Measurements from ENCODE around the gene CFAP410.

Gene CFAP410

DNA sequence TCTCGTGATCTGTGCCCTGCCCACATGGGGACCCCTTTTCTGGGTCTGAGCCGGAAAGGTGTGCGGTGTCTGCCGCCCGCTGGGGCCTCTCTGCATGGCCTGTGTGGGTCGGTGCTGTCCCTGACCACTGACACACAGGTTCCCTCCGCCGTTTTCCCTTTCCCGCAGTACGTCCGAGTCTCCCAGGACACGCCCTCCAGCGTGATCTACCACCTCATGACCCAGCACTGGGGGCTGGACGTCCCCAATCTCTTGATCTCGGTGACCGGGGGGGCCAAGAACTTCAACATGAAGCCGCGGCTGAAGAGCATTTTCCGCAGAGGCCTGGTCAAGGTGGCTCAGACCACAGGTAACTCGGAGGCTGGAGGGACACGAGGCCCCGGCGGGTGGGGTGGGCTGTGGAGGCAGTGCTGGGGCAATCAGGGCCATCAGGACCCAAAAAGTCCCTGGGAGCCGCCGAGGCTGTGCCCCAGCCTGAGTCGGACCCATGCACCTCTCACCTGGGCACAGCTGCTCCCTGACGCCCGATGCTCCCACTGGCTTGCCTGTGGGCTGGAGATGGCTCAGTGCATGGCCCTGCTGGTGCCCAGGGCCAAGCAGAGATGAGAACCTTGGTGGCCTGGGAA, 27.5 kb upstream of the CFAP410 start:
- Histone ChIP-seq H3K79me2 (ENCODE audit: control insufficient read depth, insufficient read depth, low read length) (no peaks in the 10 kb centered on the region), H3K27ac (ENCODE audit: low read depth, low read length) (no peak overlapping the region), H2BK15ac (replicated peaks; ENCODE audit: low read depth) (no peak overlapping the region), H3K4ac (ENCODE audit: low read depth, low read length) (no peak overlapping the region), H3K18ac (ENCODE audit: low read length) (no peak overlapping the region), H3K23ac (ENCODE audit: low read length) (no peak overlapping the region), H2AK5ac (ENCODE audit: low read length) (no peak overlapping the region), H3K4me1 (ENCODE audit: control insufficient read depth, low read depth, low read length) (no peaks in the 10 kb centered on the region), H3K4me2 (ENCODE audit: low read length) (no peak overlapping the region), H4K5ac (ENCODE audit: low read length) (no peak overlapping the region), H3K79me1 (ENCODE audit: low read length) (no peaks in the 10 kb centered on the region), H2BK5ac (ENCODE audit: low read length) (no peak overlapping the region), H3K9ac (ENCODE audit: low read length) (no peak overlapping the region), H2BK120ac (ENCODE audit: low read depth, low read length) (no peak overlapping the region), H3K4me3 (ENCODE audit: low read length) (no peak overlapping the region), H4K8ac (ENCODE audit: low read depth, low read length) (no peak overlapping the region), H3K27me3 (ENCODE audit: insufficient read depth, low read length, poor library complexity) (no peaks in the 10 kb centered on the region), H3K36me3 (ENCODE audit: control insufficient read depth, insufficient read depth, low read length) (no peaks in the 10 kb centered on the region), H3K56ac (ENCODE audit: low read length) (no peak overlapping the region)
- no peak for DNase-seq
- no CpG with 5 or more reads among the region's 28 CpGs for WGBS (ENCODE audit: extremely low coverage, insufficient coverage, low lambda C conversion rate)

DNA sequence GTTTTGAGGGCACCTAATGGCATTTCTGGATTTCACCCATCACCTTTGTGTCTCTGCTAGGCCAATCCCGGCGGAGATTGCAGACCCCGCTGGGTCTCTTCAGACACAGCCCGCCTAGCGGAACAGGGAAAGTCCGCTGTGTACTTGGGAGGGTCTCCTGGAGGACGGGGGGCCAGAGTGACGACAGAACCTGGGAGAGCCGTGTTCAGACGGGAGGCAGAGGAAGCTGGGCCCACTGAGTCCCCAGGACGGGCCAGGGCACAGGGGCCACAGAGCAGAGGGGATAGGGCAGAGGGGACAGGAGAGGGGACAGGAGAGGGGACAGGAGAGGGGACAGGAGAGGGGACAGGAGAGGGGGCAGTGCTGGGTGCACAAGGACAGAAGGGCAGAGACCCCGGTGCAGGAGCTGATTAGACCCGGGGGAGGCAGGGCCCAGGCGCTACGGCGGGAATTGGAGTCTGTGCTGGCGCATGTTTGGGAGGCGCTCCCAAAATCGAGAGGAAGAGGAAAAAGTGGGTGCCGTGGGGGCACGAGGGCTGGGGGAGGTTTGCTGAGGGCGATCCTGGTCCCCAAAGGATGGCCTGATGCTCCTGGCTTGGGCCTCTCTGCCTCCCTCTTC, 26.9 kb upstream of the CFAP410 start:
- Histone ChIP-seq H3K36me3 (ENCODE audit: control insufficient read depth, insufficient read depth, low read length) (no peaks in the 10 kb centered on the region), H3K27ac (ENCODE audit: low read depth, low read length) (no peak overlapping the region), H4K5ac (ENCODE audit: low read length) (no peak overlapping the region), H3K18ac (ENCODE audit: low read length) (no peak overlapping the region), H2AK5ac (ENCODE audit: low read length) (no peak overlapping the region), H3K4me3 (ENCODE audit: low read length) (no peak overlapping the region), H3K56ac (ENCODE audit: low read length) (no peak overlapping the region), H4K8ac (ENCODE audit: low read depth, low read length) (no peak overlapping the region), H2BK5ac (ENCODE audit: low read length) (no peak overlapping the region), H3K79me1 (ENCODE audit: low read length) (no peaks in the 10 kb centered on the region), H3K9ac (ENCODE audit: low read length) (no peak overlapping the region), H3K4ac (ENCODE audit: low read depth, low read length) (no peak overlapping the region), H3K27me3 (ENCODE audit: insufficient read depth, low read length, poor library complexity) (no peaks in the 10 kb centered on the region), H3K79me2 (ENCODE audit: control insufficient read depth, insufficient read depth, low read length) (no peaks in the 10 kb centered on the region), H2BK120ac (ENCODE audit: low read depth, low read length) (no peak overlapping the region), H2BK15ac (replicated peaks; ENCODE audit: low read depth) (no peak overlapping the region), H3K23ac (ENCODE audit: low read length) (no peak overlapping the region), H3K4me2 (ENCODE audit: low read length) (no peak overlapping the region), H3K4me1 (ENCODE audit: control insufficient read depth, low read depth, low read length) (no peaks in the 10 kb centered on the region)
- no peak for DNase-seq
- no CpG with 5 or more reads among the region's 22 CpGs for WGBS (ENCODE audit: extremely low coverage, insufficient coverage, low lambda C conversion rate)

DNA sequence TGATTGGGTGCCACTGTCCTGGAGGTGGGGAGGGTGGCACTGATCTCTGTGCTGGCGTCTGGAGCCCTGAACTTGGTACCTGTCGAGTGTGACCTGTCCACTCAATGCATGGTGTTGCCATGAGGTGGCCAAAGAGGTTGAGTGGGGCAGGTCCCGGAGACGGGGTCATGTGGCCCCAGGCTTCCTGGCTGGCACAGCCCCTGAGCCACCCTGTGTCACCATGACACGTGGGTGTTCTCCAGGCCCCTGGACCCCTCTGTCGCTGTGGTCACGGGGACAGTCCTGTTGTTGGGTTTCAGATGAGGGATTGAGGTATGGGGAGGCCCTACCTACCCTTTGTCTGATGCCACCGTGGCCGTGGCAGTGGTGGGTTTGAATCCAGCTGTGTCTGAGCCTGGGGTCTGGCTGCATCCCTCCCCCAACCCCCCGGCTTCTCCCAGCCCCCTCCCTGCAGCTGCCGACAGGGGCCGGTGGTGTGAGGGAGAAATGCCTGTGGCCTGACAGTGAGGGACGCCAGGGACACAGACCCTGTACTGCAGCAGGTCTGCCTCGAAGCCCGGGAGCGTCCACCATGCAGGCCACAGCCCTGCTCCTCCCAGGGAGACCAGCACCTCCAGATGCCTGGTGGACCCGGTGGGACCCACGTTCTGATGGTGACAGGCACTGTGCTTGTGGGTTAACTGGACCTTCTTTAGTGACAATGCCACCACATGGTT, 26.2 kb upstream of the CFAP410 start:
- no peak overlapping the region for H2BK15ac ChIP-seq (replicated peaks; ENCODE audit: low read depth)
- no peak overlapping the region for H3K27ac ChIP-seq (ENCODE audit: low read depth, low read length)
- no peak overlapping the region for H3K4me2 ChIP-seq (ENCODE audit: low read length)
- no peaks in the 10 kb centered on the region for H3K4me1 ChIP-seq (ENCODE audit: control insufficient read depth, low read depth, low read length)
- no peak overlapping the region for H4K8ac ChIP-seq (ENCODE audit: low read depth, low read length)
- no peaks in the 10 kb centered on the region for H3K79me1 ChIP-seq (ENCODE audit: low read length)
- no peaks in the 10 kb centered on the region for H3K79me2 ChIP-seq (ENCODE audit: control insufficient read depth, insufficient read depth, low read length)
- H2AK5ac ChIP-seq (ENCODE audit: low read length) = no peak overlapping the region
- H3K23ac ChIP-seq (ENCODE audit: low read length) = no peak overlapping the region
- H3K36me3 ChIP-seq (ENCODE audit: control insufficient read depth, insufficient read depth, low read length) = no peaks in the 10 kb centered on the region
- WGBS (ENCODE audit: extremely low coverage, insufficient coverage, low lambda C conversion rate) = no CpG with 5 or more reads among the region's 18 CpGs
- no peaks in the 10 kb centered on the region for H3K27me3 ChIP-seq (ENCODE audit: insufficient read depth, low read length, poor library complexity)
- DNase-seq = no peak
- no peak overlapping the region for H4K5ac ChIP-seq (ENCODE audit: low read length)
- no peak overlapping the region for H3K18ac ChIP-seq (ENCODE audit: low read length)
- H2BK5ac ChIP-seq (ENCODE audit: low read length) = no peak overlapping the region
- no peak overlapping the region for H3K4me3 ChIP-seq (ENCODE audit: low read length)
- no peak overlapping the region for H3K4ac ChIP-seq (ENCODE audit: low read depth, low read length)
- H3K56ac ChIP-seq (ENCODE audit: low read length) = no peak overlapping the region
- no peak overlapping the region for H3K9ac ChIP-seq (ENCODE audit: low read length)
- no peak overlapping the region for H2BK120ac ChIP-seq (ENCODE audit: low read depth, low read length)

DNA sequence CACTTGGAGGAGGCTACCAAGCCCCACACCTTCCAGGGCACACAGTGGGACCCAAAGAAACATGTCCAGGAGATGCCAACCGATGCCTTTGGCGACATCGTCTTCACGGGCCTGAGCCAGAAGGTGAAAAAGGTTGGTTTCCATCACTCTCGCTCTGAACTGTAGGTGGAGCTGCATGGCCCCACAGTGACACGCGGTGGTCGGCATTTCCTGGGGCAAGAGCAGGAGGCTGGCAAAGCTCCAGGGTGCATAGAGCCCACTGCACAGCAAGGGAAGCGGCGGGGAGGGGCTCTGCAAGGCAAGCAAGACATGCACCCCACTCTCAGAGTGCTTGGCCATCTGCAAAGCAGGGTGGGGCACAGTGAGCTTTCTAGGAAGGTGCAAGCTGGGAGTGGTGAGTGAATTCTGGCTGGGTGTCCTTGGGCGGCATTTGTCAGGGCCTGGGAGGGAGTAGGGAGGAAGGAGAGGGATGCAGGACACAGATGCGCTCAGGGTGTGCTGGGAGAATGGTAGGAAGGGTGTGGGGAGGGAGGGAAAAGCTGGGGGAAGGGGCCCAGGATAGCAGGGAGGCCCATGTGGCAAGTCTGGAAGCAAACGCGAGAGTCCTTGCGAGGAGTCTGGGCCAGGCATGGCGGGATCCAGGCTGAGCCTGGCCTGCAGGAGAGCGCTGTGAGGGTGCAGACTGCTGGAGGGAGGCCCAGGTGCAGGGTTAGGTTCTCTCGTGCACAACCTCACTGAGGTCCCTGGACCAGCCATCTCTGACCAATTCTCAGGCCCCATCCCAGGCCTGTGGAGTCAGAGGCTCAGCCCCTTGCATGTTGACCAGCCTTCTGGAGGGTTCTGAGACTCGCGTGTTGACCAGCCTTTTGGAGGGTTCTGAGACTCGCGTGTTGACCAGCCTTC, 25.2 kb upstream of the CFAP410 start:
- Histone ChIP-seq H2BK15ac (replicated peaks; ENCODE audit: low read depth) (no peak overlapping the region), H3K4me3 (ENCODE audit: low read length) (no peak overlapping the region), H4K5ac (ENCODE audit: low read length) (no peak overlapping the region), H2AK5ac (ENCODE audit: low read length) (no peak overlapping the region), H2BK5ac (ENCODE audit: low read length) (no peak overlapping the region), H3K27ac (ENCODE audit: low read depth, low read length) (no peak overlapping the region), H3K56ac (ENCODE audit: low read length) (no peak overlapping the region), H3K4me1 (ENCODE audit: control insufficient read depth, low read depth, low read length) (no peaks in the 10 kb centered on the region), H3K4me2 (ENCODE audit: low read length) (no peak overlapping the region), H4K8ac (ENCODE audit: low read depth, low read length) (no peak overlapping the region), H3K9ac (ENCODE audit: low read length) (no peak overlapping the region), H3K79me1 (ENCODE audit: low read length) (no peaks in the 10 kb centered on the region), H3K36me3 (ENCODE audit: control insufficient read depth, insufficient read depth, low read length) (no peaks in the 10 kb centered on the region), H3K27me3 (ENCODE audit: insufficient read depth, low read length, poor library complexity) (no peaks in the 10 kb centered on the region), H3K23ac (ENCODE audit: low read length) (no peak overlapping the region), H3K4ac (ENCODE audit: low read depth, low read length) (no peak overlapping the region), H2BK120ac (ENCODE audit: low read depth, low read length) (no peak overlapping the region), H3K18ac (ENCODE audit: low read length) (no peak overlapping the region), H3K79me2 (ENCODE audit: control insufficient read depth, insufficient read depth, low read length) (no peaks in the 10 kb centered on the region)
- no peak for DNase-seq
- WGBS (ENCODE audit: extremely low coverage, insufficient coverage, low lambda C conversion rate) = no CpG with 5 or more reads among the region's 22 CpGs

DNA sequence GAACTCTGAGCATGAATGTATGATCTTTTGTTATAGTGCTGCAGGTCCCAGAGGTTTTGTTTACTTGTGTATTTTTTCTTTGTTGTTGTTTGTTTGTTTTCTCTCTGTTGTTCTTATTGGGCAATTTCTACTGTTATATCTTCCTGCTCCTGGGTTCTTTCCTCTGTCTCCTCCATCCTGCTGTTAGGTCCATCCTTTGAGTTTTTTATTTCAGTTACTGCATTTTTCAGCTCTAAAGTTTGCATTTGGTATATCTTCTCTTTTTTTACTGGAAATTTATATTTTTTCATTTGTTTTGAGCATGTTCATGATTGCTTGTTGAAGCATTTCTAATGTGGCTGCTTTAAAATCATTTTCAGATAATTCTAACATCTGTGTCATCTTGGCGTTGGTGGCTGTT, 24.1 kb upstream of the CFAP410 start:
- Histone ChIP-seq H2BK5ac (ENCODE audit: low read length) (no peak overlapping the region), H3K9ac (ENCODE audit: low read length) (no peak overlapping the region), H3K36me3 (ENCODE audit: control insufficient read depth, insufficient read depth, low read length) (no peaks in the 10 kb centered on the region), H3K18ac (ENCODE audit: low read length) (no peak overlapping the region), H3K4ac (ENCODE audit: low read depth, low read length) (no peak overlapping the region), H2BK120ac (ENCODE audit: low read depth, low read length) (no peak overlapping the region), H3K56ac (ENCODE audit: low read length) (no peak overlapping the region), H3K27ac (ENCODE audit: low read depth, low read length) (no peak overlapping the region), H3K79me1 (ENCODE audit: low read length) (no peaks in the 10 kb centered on the region), H3K79me2 (ENCODE audit: control insufficient read depth, insufficient read depth, low read length) (no peaks in the 10 kb centered on the region), H3K23ac (ENCODE audit: low read length) (no peak overlapping the region), H4K8ac (ENCODE audit: low read depth, low read length) (no peak overlapping the region), H2BK15ac (replicated peaks; ENCODE audit: low read depth) (no peak overlapping the region), H2AK5ac (ENCODE audit: low read length) (no peak overlapping the region), H3K4me2 (ENCODE audit: low read length) (no peak overlapping the region), H4K5ac (ENCODE audit: low read length) (no peak overlapping the region), H3K4me3 (ENCODE audit: low read length) (no peak overlapping the region), H3K4me1 (ENCODE audit: control insufficient read depth, low read depth, low read length) (no peaks in the 10 kb centered on the region), H3K27me3 (ENCODE audit: insufficient read depth, low read length, poor library complexity) (no peaks in the 10 kb centered on the region)
- WGBS (ENCODE audit: extremely low coverage, insufficient coverage, low lambda C conversion rate) = no CpG with 5 or more reads among the region's 1 CpG
- DNase-seq = no peak
